Chondrocyte (in vitro differentiated cells): Measurements from ENCODE around the gene KATNB1. TPM values are rescaled to one million over a fixed set of nuclear protein-coding genes. Genes with fewer than 3 reads are reported as not detected.

Experiments used
- DNase-seq: peaks from one replicate; pipeline ENCODE4 v3.0.0; 2021; ENCODE audit warnings: mixed read lengths, low spot score
- H3K27ac Mint-ChIP-seq: one replicate; pipeline ENCODE4 v1.8.0; 2021; ENCODE audit warnings: mild to moderate bottlenecking, moderate library complexity, mixed read lengths; ENCODE audit not compliant: unreplicated experiment
- H3K27me3 Mint-ChIP-seq: 2 replicates; pipeline ENCODE4 v1.8.0; 2021; ENCODE audit warnings: low read depth, mixed read lengths
- H3K36me3 Mint-ChIP-seq: 2 replicates; pipeline ENCODE4 v1.8.0; 2021; ENCODE audit warnings: low read depth, mixed read lengths
- H3K4me1 Mint-ChIP-seq: 2 replicates; pipeline ENCODE4 v1.8.0; 2021; ENCODE audit warnings: low read depth, mild to moderate bottlenecking, mixed read lengths
- H3K4me3 Mint-ChIP-seq: one replicate; pipeline ENCODE4 v1.8.0; 2021; ENCODE audit warnings: mild to moderate bottlenecking, moderate library complexity, mixed read lengths; ENCODE audit not compliant: unreplicated experiment
- H3K9me3 Mint-ChIP-seq: 2 replicates; pipeline ENCODE4 v1.8.0; 2021; ENCODE audit warnings: low read depth, mixed read lengths
- CTCF ChIP-seq: fragments of 200-600 bp; sonication (generic); IDR thresholded peaks from 2 replicates; pipeline ENCODE4 v1.5.0; 2021; ENCODE audit warnings: antibody characterized with exemption, mild to moderate bottlenecking, moderate library complexity
- total RNA-seq: library from RNA; stranded (reverse); gene quantifications from 3 replicates; pipeline ENCODE4 v1.2.1, GENCODE V29; 2021

The KATNB1 gene
- total RNA-seq, 1 donor from 2014 or later: 14.0 TPM

- no peak for TF ChIP-seq CTCF
- Mint-ChIP-seq H3K27ac (no peak overlapping the region), H3K27me3 (no peaks in the 10 kb centered on the region), H3K9me3 (no peaks in the 10 kb centered on the region), H3K4me3 (no peak overlapping the region), H3K36me3 (peaks cover 4% of the 10 kb centered on the region), H3K4me1 (no peaks in the 10 kb centered on the region)
- DNase-seq: peak; percentile 36
Observed at GRCh38 chr16:57747996-57748395, 12.4 kb downstream of the KATNB1 start.

- H3K27ac Mint-ChIP-seq: no peak overlapping the region
- DNase-seq: peak; percentile 72
Observed at GRCh38 chr16:57748596-57748995, 13.0 kb downstream of the KATNB1 start.

GRCh38 chr16:57749101-57749692, 13.6 kb downstream of the KATNB1 start:
- Mint-ChIP-seq H3K4me3 (no peak overlapping the region), H3K27me3 (no peaks in the 10 kb centered on the region), H3K9me3 (no peaks in the 10 kb centered on the region), H3K27ac (no peak overlapping the region), H3K4me1 (no peaks in the 10 kb centered on the region), H3K36me3 (peaks cover 6% of the 10 kb centered on the region)
- no peak for DNase-seq
- no peak for TF ChIP-seq CTCF

More at GRCh38 chr16:57748596-57748995, 13.0 kb downstream of the KATNB1 start:
- no peaks in the 10 kb centered on the region for H3K9me3 Mint-ChIP-seq
- TF ChIP-seq CTCF: no peak
- no peak overlapping the region for H3K4me3 Mint-ChIP-seq
- H3K27me3 Mint-ChIP-seq: no peaks in the 10 kb centered on the region
- H3K4me1 Mint-ChIP-seq: no peaks in the 10 kb centered on the region
- H3K36me3 Mint-ChIP-seq: peaks cover 4% of the 10 kb centered on the region

GRCh38 chr16:57749856-57750452, 14.4 kb downstream of the KATNB1 start:
- Mint-ChIP-seq H3K4me1 (no peaks in the 10 kb centered on the region), H3K27me3 (no peaks in the 10 kb centered on the region), H3K4me3 (no peak overlapping the region), H3K27ac (no peak overlapping the region), H3K9me3 (no peaks in the 10 kb centered on the region), H3K36me3 (peaks cover 6% of the 10 kb centered on the region)
- peak; percentile 32 for DNase-seq
- TF ChIP-seq CTCF: no peak

- H3K4me3 Mint-ChIP-seq: no peak overlapping the region
- H3K9me3 Mint-ChIP-seq: no peaks in the 10 kb centered on the region
- H3K36me3 Mint-ChIP-seq: peaks cover 5% of the 10 kb centered on the region
- no peak for TF ChIP-seq CTCF
- H3K27me3 Mint-ChIP-seq: no peaks in the 10 kb centered on the region
- no peaks in the 10 kb centered on the region for H3K4me1 Mint-ChIP-seq
- no peak overlapping the region for H3K27ac Mint-ChIP-seq
- no peak for DNase-seq
Observed at GRCh38 chr16:57750796-57751538, 15.4 kb downstream of the KATNB1 start.
